ENCODE data around the gene FZD10. TPM values are rescaled to one million over a fixed set of nuclear protein-coding genes. Genes with fewer than 3 reads are reported as not detected.

The FZD10 gene
- total and polyA plus RNA-seq, 2 donors: 3.5 to 4.3 TPM

- DNase-seq (ENCODE audit: extremely low spot score): no peak
- Histone ChIP-seq H3K36me3 (ENCODE audit: insufficient read depth) (no peaks in the 10 kb centered on the region), H3K4me1 (ENCODE audit: insufficient read depth) (no peaks in the 10 kb centered on the region), H3K27ac (ENCODE audit: low read depth) (no peak overlapping the region), H3K4me3 (ENCODE audit: low read depth, low read length) (no peak overlapping the region)
- WGBS: 35% methylated on average over 11 of the region's 11 CpGs
Measured at GRCh38 chr12:130203151-130203550, 40.9 kb downstream of the FZD10 start.

GRCh38 chr12:130204541-130204953 lies 42.3 kb downstream of the FZD10 start:
- 76% methylated on average over 12 of the region's 12 CpGs for WGBS
- no peaks in the 10 kb centered on the region for H3K4me1 ChIP-seq (ENCODE audit: insufficient read depth)
- DNase-seq (ENCODE audit: extremely low spot score): no peak

GRCh38 chr12:130205495-130205894 lies 43.2 kb downstream of the FZD10 start:
- Histone ChIP-seq H3K4me3 (ENCODE audit: low read depth, low read length) (no peak overlapping the region), H3K36me3 (ENCODE audit: insufficient read depth) (no peaks in the 10 kb centered on the region), H3K4me1 (ENCODE audit: insufficient read depth) (no peaks in the 10 kb centered on the region), H3K27ac (ENCODE audit: low read depth) (no peak overlapping the region)
- DNase-seq (ENCODE audit: extremely low spot score): no peak
- WGBS: 61% methylated on average over 6 of the region's 6 CpGs

More at GRCh38 chr12:130204541-130204953, 42.3 kb downstream of the FZD10 start:
- Histone ChIP-seq H3K36me3 (ENCODE audit: insufficient read depth) (no peaks in the 10 kb centered on the region), H3K27ac (ENCODE audit: low read depth) (no peak overlapping the region), H3K4me3 (ENCODE audit: low read depth, low read length) (no peak overlapping the region)

- 43% methylated on average over 9 of the region's 9 CpGs for WGBS
- DNase-seq (ENCODE audit: extremely low spot score): no peak
- Histone ChIP-seq H3K27ac (ENCODE audit: low read depth) (no peak overlapping the region), H3K4me3 (ENCODE audit: low read depth, low read length) (no peak overlapping the region), H3K36me3 (ENCODE audit: insufficient read depth) (no peaks in the 10 kb centered on the region), H3K4me1 (ENCODE audit: insufficient read depth) (no peaks in the 10 kb centered on the region)
Measured at GRCh38 chr12:130212384-130212989, 50.2 kb downstream of the FZD10 start.

- Histone ChIP-seq H3K27ac (ENCODE audit: low read depth) (no peak overlapping the region), H3K4me1 (ENCODE audit: insufficient read depth) (no peaks in the 10 kb centered on the region), H3K4me3 (ENCODE audit: low read depth, low read length) (no peak overlapping the region), H3K36me3 (ENCODE audit: insufficient read depth) (no peaks in the 10 kb centered on the region)
- DNase-seq (ENCODE audit: extremely low spot score): no peak
- 81% methylated on average over 4 of the region's 4 CpGs for WGBS
Measured at GRCh38 chr12:130213249-130213648, 51.0 kb downstream of the FZD10 start.

- no peaks in the 10 kb centered on the region for H3K4me1 ChIP-seq (ENCODE audit: insufficient read depth)
- H3K36me3 ChIP-seq (ENCODE audit: insufficient read depth): no peaks in the 10 kb centered on the region
- WGBS: 39% methylated on average over 16 of the region's 16 CpGs
- DNase-seq (ENCODE audit: extremely low spot score): no peak
- H3K4me3 ChIP-seq (ENCODE audit: low read depth, low read length): no peak overlapping the region
- H3K27ac ChIP-seq (ENCODE audit: low read depth): no peak overlapping the region
Measured at GRCh38 chr12:130214686-130215395, 52.6 kb downstream of the FZD10 start.

Other genes starting within 250 kb of the FZD10 start
- 0.21 TPM for gene PIWIL1, start 175.4 kb downstream of the FZD10 start, total RNA-seq
- gene PIWIL1, start 175.4 kb downstream of the FZD10 start, polyA plus RNA-seq: not detected